SU-DHL-6 (cell line): Measurements from ENCODE around the gene AGAP1.

ENCODE experiments used
- H2AFZ ChIP-seq: fragments of 200-600 bp; sonication (generic); 2 replicates; pipeline ENCODE4 v1.6.1; 2014; ENCODE audit warnings: low read depth, mild to moderate bottlenecking, moderate library complexity, mixed read lengths, antibody characterized with exemption, low read length; ENCODE audit not compliant: severe bottlenecking
- H3F3A ChIP-seq: fragments of 200-600 bp; shearing (Covaris generic); 2 replicates; pipeline ENCODE4 v1.6.0; 2016; ENCODE audit warnings: antibody characterized with exemption, mild to moderate bottlenecking; ENCODE audit not compliant: insufficient read depth
- H3K27ac ChIP-seq: fragments of 200-600 bp; sonication (generic); 2 replicates; pipeline ENCODE4 v1.5.1; 2016; ENCODE audit warnings: low read depth, mild to moderate bottlenecking, low read length, moderate library complexity, mixed read lengths
- H3K27me3 ChIP-seq: fragments of 200-600 bp; sonication (generic), shearing (Covaris generic); 2 replicates; pipeline ENCODE4 v1.6.0; 2014; ENCODE audit warnings: mild to moderate bottlenecking, low read length
- H3K36me3 ChIP-seq: fragments of 200-600 bp; sonication (generic); 2 replicates; pipeline ENCODE4 v1.6.1; 2014; ENCODE audit warnings: mild to moderate bottlenecking, low read length, mixed read lengths
- H3K4me2 ChIP-seq: fragments of 300-600, 200-600 bp; shearing (Covaris generic), sonication (generic); 2 replicates; pipeline ENCODE4 v1.6.0; 2014; ENCODE audit warnings: low read length, low read depth, mild to moderate bottlenecking; ENCODE audit not compliant: poor library complexity, severe bottlenecking
- H3K4me3 ChIP-seq: fragments of 200-600 bp; sonication (generic); 2 replicates; pipeline ENCODE4 v1.5.1; 2014; ENCODE audit warnings: antibody characterized with exemption, low read length, mild to moderate bottlenecking, mixed read lengths; ENCODE audit not compliant: insufficient read depth, poor library complexity, severe bottlenecking
- H3K79me2 ChIP-seq: fragments of 200-600 bp; sonication (generic); 2 replicates; pipeline ENCODE4 v1.6.1; 2014; ENCODE audit warnings: mild to moderate bottlenecking, low read length, moderate library complexity; ENCODE audit not compliant: insufficient read depth
- H3K9ac ChIP-seq: fragments of 200-600 bp; sonication (generic); 2 replicates; pipeline ENCODE4 v1.7.0; 2014; ENCODE audit warnings: mild to moderate bottlenecking, low read length
- H3K9me2 ChIP-seq: fragments of 200-600 bp; sonication (generic); replicated peaks from 2 replicates; pipeline ENCODE4 v1.6.1; 2014; ENCODE audit warnings: low read length; ENCODE audit not compliant: insufficient read depth
- H3K9me3 ChIP-seq: fragments of 200-600 bp; sonication (generic); 2 replicates; pipeline ENCODE4 v1.6.1; 2014; ENCODE audit warnings: low read length, mixed read lengths; ENCODE audit not compliant: insufficient read depth
- H4K20me1 ChIP-seq: fragments of 200-600 bp; sonication (generic); 2 replicates; pipeline ENCODE4 v1.6.1; 2014; ENCODE audit warnings: low read depth, mild to moderate bottlenecking, antibody characterized with exemption, low read length, moderate library complexity, mixed read lengths
- CTCF ChIP-seq: fragments of 200-600 bp; sonication (generic); IDR thresholded peaks from one replicate; pipeline ENCODE4 v1.5.1; 2017; ENCODE audit warnings: antibody characterized with exemption, mild to moderate bottlenecking, low read length, moderate library complexity; ENCODE audit not compliant: insufficient read depth, poor library complexity, severe bottlenecking
- EZH2phosphoT487 ChIP-seq: fragments of 200-600 bp; sonication (generic), shearing (Covaris generic); conservative IDR thresholded peaks from 2 replicates; pipeline ENCODE4 v1.6.1; 2018; ENCODE audit warnings: mild to moderate bottlenecking, antibody characterized with exemption, low read length, moderate library complexity, mixed read lengths

Gene AGAP1

DNA sequence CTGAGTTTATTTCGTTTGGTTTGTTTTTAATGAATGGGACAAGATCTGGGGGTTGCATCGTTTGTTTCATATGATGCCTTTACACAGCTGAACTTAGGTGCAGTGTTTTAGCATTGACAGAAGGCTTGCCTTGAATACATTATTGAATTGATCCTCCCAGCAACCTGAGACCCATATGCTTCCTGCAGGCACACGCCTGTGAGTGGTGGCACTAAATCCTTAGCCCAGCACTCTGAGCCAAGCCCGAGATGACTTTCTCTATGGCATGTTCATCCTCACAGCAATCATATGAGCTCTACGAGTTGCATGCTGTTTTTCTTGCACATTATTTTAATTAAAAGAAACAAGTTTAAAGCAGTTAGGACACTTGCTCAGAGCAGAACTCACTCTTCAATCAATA, 47.8 kb upstream of the AGAP1 start:
- Histone ChIP-seq H3K9me2 (no peaks in the 10 kb centered on the region), H3F3A (no peaks in the 10 kb centered on the region), H2AFZ (no peak overlapping the region), H3K9me3 (no peaks in the 10 kb centered on the region), H3K79me2 (no peaks in the 10 kb centered on the region), H3K9ac (no peak overlapping the region), H3K36me3 (no peaks in the 10 kb centered on the region), H3K4me2 (no peak overlapping the region), H3K27ac (no peak overlapping the region), H4K20me1 (no peaks in the 10 kb centered on the region), H3K4me3 (no peak overlapping the region), H3K27me3 (no peaks in the 10 kb centered on the region)
- TF ChIP-seq EZH2phosphoT487 (no peak), CTCF (no peak)

GRCh38 chr2:235447210-235447609, 46.6 kb upstream of the AGAP1 start:
- Histone ChIP-seq H3K4me2 (no peak overlapping the region), H2AFZ (no peak overlapping the region), H3K9me2 (no peaks in the 10 kb centered on the region), H3K79me2 (no peaks in the 10 kb centered on the region), H3K36me3 (no peaks in the 10 kb centered on the region), H3K9ac (no peak overlapping the region), H3K27ac (no peak overlapping the region), H4K20me1 (no peaks in the 10 kb centered on the region), H3F3A (no peaks in the 10 kb centered on the region), H3K27me3 (no peaks in the 10 kb centered on the region), H3K9me3 (no peaks in the 10 kb centered on the region), H3K4me3 (no peak overlapping the region)
- TF ChIP-seq EZH2phosphoT487 = no peak
- no peak for TF ChIP-seq CTCF

DNA sequence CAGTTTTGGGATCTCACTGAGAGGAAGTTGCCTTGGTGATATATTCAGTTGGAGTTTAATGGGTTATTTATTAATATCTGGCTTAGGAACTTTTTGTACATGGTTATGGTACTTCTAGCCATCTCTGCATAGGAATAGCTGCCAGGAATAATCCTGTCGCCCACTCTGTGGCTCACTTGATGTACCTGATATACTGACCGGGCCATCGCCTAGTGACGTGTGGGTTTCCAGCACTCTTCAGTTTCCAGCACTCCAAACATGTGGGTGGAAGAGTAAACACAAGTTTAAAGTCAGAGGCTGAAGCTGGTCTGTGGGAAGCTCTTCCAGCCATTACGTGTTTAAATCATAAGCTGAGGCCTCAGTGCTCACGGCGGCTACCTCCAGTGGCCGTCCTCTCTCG, 44.3 kb upstream of the AGAP1 start:
- H3F3A ChIP-seq = no peaks in the 10 kb centered on the region
- TF ChIP-seq EZH2phosphoT487 = no peak
- no peak for TF ChIP-seq CTCF
- H4K20me1 ChIP-seq = no peaks in the 10 kb centered on the region
- no peak overlapping the region for H3K9ac ChIP-seq
- H3K4me3 ChIP-seq = no peak overlapping the region
- H2AFZ ChIP-seq = no peak overlapping the region
- no peak overlapping the region for H3K4me2 ChIP-seq
- no peaks in the 10 kb centered on the region for H3K9me3 ChIP-seq
- H3K9me2 ChIP-seq = no peaks in the 10 kb centered on the region
- H3K27me3 ChIP-seq = no peaks in the 10 kb centered on the region
- no peaks in the 10 kb centered on the region for H3K36me3 ChIP-seq
- no peak overlapping the region for H3K27ac ChIP-seq
- no peaks in the 10 kb centered on the region for H3K79me2 ChIP-seq
